Neutrophil (primary cell): ENCODE results near the gene MBD4.

Source experiments
- H3K27ac ChIP-seq: fragments of 200-600 bp; sonication (generic); 2 replicates; pipeline ENCODE4 v1.5.1; 2016; ENCODE audit warnings: mild to moderate bottlenecking, moderate library complexity
- H3K27me3 ChIP-seq: fragments of 200-600 bp; sonication (generic); 2 replicates; pipeline ENCODE4 v1.6.0; 2016; ENCODE audit warnings: mild to moderate bottlenecking
- H3K36me3 ChIP-seq: fragments of 200-600 bp; sonication (generic); 2 replicates; pipeline ENCODE4 v1.5.1; 2017
- H3K4me1 ChIP-seq, 2 experiments: fragments of 200-600 bp in 1 of 2; sonication (generic) in 1 of 2; 1 replicate in 1 of 2; 2 replicates in 1 of 2; pipeline versions ENCODE4 v1.5.1 to v1.6.1; 2013 to 2016; ENCODE audit warnings: low read depth in 1 of 2, low read length in 1 of 2, mild to moderate bottlenecking in 1 of 2, moderate library complexity in 1 of 2; ENCODE audit not compliant: control insufficient read depth in 1 of 2, insufficient read depth in 1 of 2
- H3K4me3 ChIP-seq, 2 experiments: fragments of 200-600 bp in 1 of 2; sonication (generic) in 1 of 2; 1 replicate in 1 of 2; 2 replicates in 1 of 2; pipeline ENCODE4 v1.5.1; 2013 to 2016; ENCODE audit warnings: low read depth in 1 of 2, low read length in 1 of 2, mild to moderate bottlenecking in 1 of 2, moderate library complexity in 1 of 2
- H3K9me3 ChIP-seq: fragments of 200-600 bp; sonication (generic); 2 replicates; pipeline ENCODE4 v1.5.1; 2016
- CTCF ChIP-seq: fragments of 200-600 bp; sonication (generic); IDR thresholded peaks from 2 replicates; pipeline ENCODE4 v1.5.1; 2016; ENCODE audit warnings: antibody characterized with exemption

Gene MBD4

GRCh38 chr3:129382366-129382765 lies 57.4 kb downstream of the MBD4 start:
- Histone ChIP-seq H3K9me3 (peaks cover 9% of the 10 kb centered on the region), H3K4me1 (no peaks in the 10 kb centered on the region), H3K27me3 (no peaks in the 10 kb centered on the region), H3K4me3 (no peak overlapping the region), H3K27ac (no peak overlapping the region), H3K36me3 (peaks cover 31% of the 10 kb centered on the region)
- TF ChIP-seq CTCF: no peak
